HG02852 (cell line): ENCODE results near the gene UCN3.
"Not testable (repeated sequence)": the region's sequence is repeated elsewhere in the genome, so short reads cannot be mapped to it uniquely, and the experiment has no call there.

ENCODE experiments used
- ATAC-seq: cut with Tn5 transposase; IDR thresholded peaks from one replicate; pipeline ENCODE4 v1.9.1; 2021; ENCODE audit warnings: mild to moderate bottlenecking, moderate library complexity; ENCODE audit not compliant: unreplicated experiment

UCN3 gene

GRCh38 chr10:5404208-5405041 is 39.7 kb downstream of the UCN3 start, which contains the start of gene TUBAL3:
TUBAL3 (minus strand) TSS chr10:5404828; CDS start chr10:5404792, 36 bp downstream.
- no peak for ATAC-seq

- ATAC-seq = no peak
Observed at GRCh38 chr10:5406918-5407317, 42.2 kb downstream of the UCN3 start.

GRCh38 chr10:5410787-5411186 is 46.0 kb downstream of the UCN3 start:
- not testable (repeated sequence) for ATAC-seq

GRCh38 chr10:5411941-5412276 is 47.1 kb downstream of the UCN3 start:
- no peak for ATAC-seq

GRCh38 chr10:5412277-5412941 is 47.6 kb downstream of the UCN3 start, which contains the start of gene NET1:
NET1 (plus strand) TSS chr10:5412557; CDS start chr10:5412693, 136 bp downstream.
- peak; percentile 97 for ATAC-seq

GRCh38 chr10:5413012-5413938 is 48.5 kb downstream of the UCN3 start:
- no peak for ATAC-seq

- no peak for ATAC-seq
Observed at GRCh38 chr10:5416981-5417380, 52.2 kb downstream of the UCN3 start.

GRCh38 chr10:5418584-5418983 is 53.8 kb downstream of the UCN3 start:
- no peak for ATAC-seq

GRCh38 chr10:5419466-5420094 is 54.8 kb downstream of the UCN3 start:
- ATAC-seq = no peak

- no peak for ATAC-seq
Observed at GRCh38 chr10:5423771-5424170, 59.0 kb downstream of the UCN3 start.
